Ascending aorta (tissue), 2 donors: Measurements from ENCODE around the gene SESN2. TPM values are rescaled to one million over a fixed set of nuclear protein-coding genes. Genes with fewer than 3 reads are reported as not detected.

Source experiments
- DNase-seq, 2 donors: peaks; one replicate each; pipeline ENCODE4 v3.0.0-alpha.2; 2019; ENCODE audit warnings: low spot score in 2 of 2
- H3K27ac ChIP-seq, 2 donors: fragments of 200-600 bp; sonication (generic); one replicate each; pipeline ENCODE4 v1.5.1; 2016 to 2017; ENCODE audit warnings: mild to moderate bottlenecking in 1 of 2
- H3K27me3 ChIP-seq: fragments of 200-600 bp; sonication (generic); one replicate; pipeline ENCODE4 v1.5.1; 2017
- H3K36me3 ChIP-seq, 2 donors: fragments of 200-600 bp; sonication (generic); one replicate each; pipeline ENCODE4 v1.5.1; 2016
- H3K4me1 ChIP-seq, 2 donors: fragments of 200-600 bp; sonication (generic); one replicate each; pipeline ENCODE4 v1.5.1; 2016 to 2017; ENCODE audit warnings: mild to moderate bottlenecking in 1 of 2
- H3K4me3 ChIP-seq, 2 donors: fragments of 200-600 bp; sonication (generic); one replicate each; pipeline ENCODE4 v1.5.1; 2016 to 2017; ENCODE audit warnings: mild to moderate bottlenecking in 1 of 2
- H3K9me3 ChIP-seq, 2 donors: fragments of 200-600 bp; sonication (generic); one replicate each; pipeline ENCODE4 v1.5.1; 2016
- CTCF ChIP-seq, 3 experiments: fragments of 200-600 bp in 2 of 3; fragments of 450-650 bp in 1 of 3; sonication (generic) in 2 of 3; IDR thresholded peaks; one replicate each; pipeline ENCODE4 v1.5.1; 2016 to 2019; ENCODE audit warnings: antibody characterized with exemption in 3 of 3, mild to moderate bottlenecking in 1 of 3, moderate library complexity in 1 of 3
- intact Hi-C: fragments of 100-400 bp; cut with DNase I; formaldehyde crosslinking; loops from one replicate; pipeline ENCODE4 v1.15.1; 2023
- total RNA-seq: library from RNA; depleted of rRNA; stranded (reverse); fragments of >200 nt; gene quantifications from one replicate; pipeline ENCODE4 v1.1.0, GENCODE V29; 2016

Gene SESN2
- total RNA-seq, 1 donor from 2014 or later, result 7.6 TPM

- DNase-seq, result no peak
- Histone ChIP-seq H3K4me3 (no peak overlapping the region), H3K4me1 (no peaks in the 10 kb centered on the region), H3K27ac (no peak overlapping the region), H3K9me3 (no peaks in the 10 kb centered on the region), H3K27me3 (no peaks in the 10 kb centered on the region), H3K36me3 (no peaks in the 10 kb centered on the region)
- intact Hi-C loops, result no loop called here
- no peak for TF ChIP-seq CTCF (IDR thresholded peaks at IDR 0.05)
Measured at GRCh38 chr1:28298438-28298837, 39.1 kb downstream of the SESN2 start.

- no peaks in the 10 kb centered on the region for H3K36me3 ChIP-seq
- no peak for TF ChIP-seq CTCF (IDR thresholded peaks at IDR 0.05)
- no peaks in the 10 kb centered on the region for H3K9me3 ChIP-seq
- DNase-seq, result no peak
- no peak overlapping the region for H3K4me3 ChIP-seq
- H3K27me3 ChIP-seq, result no peaks in the 10 kb centered on the region
- no peaks in the 10 kb centered on the region for H3K4me1 ChIP-seq
- intact Hi-C loops, result no loop called here
- no peak overlapping the region for H3K27ac ChIP-seq
Measured at GRCh38 chr1:28301368-28302174, 42.3 kb downstream of the SESN2 start.

GRCh38 chr1:28302247-28302646 is 42.9 kb downstream of the SESN2 start:
- Histone ChIP-seq H3K27me3 (no peaks in the 10 kb centered on the region), H3K4me3 (no peak overlapping the region), H3K9me3 (no peaks in the 10 kb centered on the region), H3K27ac (no peak overlapping the region), H3K36me3 (no peaks in the 10 kb centered on the region), H3K4me1 (no peaks in the 10 kb centered on the region)
- intact Hi-C loops, result no loop called here
- TF ChIP-seq CTCF (IDR thresholded peaks at IDR 0.05), result no peak
- DNase-seq, result no peak

- Histone ChIP-seq H3K4me3 (no peak overlapping the region), H3K27me3 (no peaks in the 10 kb centered on the region), H3K9me3 (no peaks in the 10 kb centered on the region), H3K36me3 (no peaks in the 10 kb centered on the region), H3K27ac (no peak overlapping the region), H3K4me1 (no peaks in the 10 kb centered on the region)
- no peak for DNase-seq
- no peak for TF ChIP-seq CTCF (IDR thresholded peaks at IDR 0.05)
- intact Hi-C loops, result no loop called here
Measured at GRCh38 chr1:28306301-28306949, 47.1 kb downstream of the SESN2 start.

GRCh38 chr1:28308750-28309149 is 49.4 kb downstream of the SESN2 start:
- DNase-seq, result no peak
- H3K4me3 ChIP-seq, result no peak overlapping the region
- TF ChIP-seq CTCF (IDR thresholded peaks at IDR 0.05), result no peak
- no peak overlapping the region for H3K27ac ChIP-seq
- H3K9me3 ChIP-seq, result no peaks in the 10 kb centered on the region
- no peaks in the 10 kb centered on the region for H3K36me3 ChIP-seq
- intact Hi-C loops, result no loop called here
- no peaks in the 10 kb centered on the region for H3K27me3 ChIP-seq
- H3K4me1 ChIP-seq, result no peaks in the 10 kb centered on the region
